Ectodermal cell (in vitro differentiated cells): ENCODE data around the gene MRFAP1L1.
A peak's percentile ranks its signal among the peaks of the same experiment; 100 is the strongest.

Experiments
- H3K27ac ChIP-seq: 2 replicates; pipeline ENCODE4 v1.7.0; 2013; ENCODE audit warnings: mild to moderate bottlenecking, low read depth, low read length; ENCODE audit not compliant: insufficient read depth, poor library complexity, severe bottlenecking
- H3K27me3 ChIP-seq: 2 replicates; pipeline ENCODE4 v1.7.0; 2013; ENCODE audit warnings: mild to moderate bottlenecking, low read length; ENCODE audit not compliant: insufficient read depth, control insufficient read depth, poor library complexity, severe bottlenecking
- H3K36me3 ChIP-seq: one replicate; pipeline ENCODE4 v1.7.0; 2013; ENCODE audit warnings: low read length; ENCODE audit not compliant: control insufficient read depth, insufficient read depth
- H3K4me1 ChIP-seq: one replicate; pipeline ENCODE4 v1.7.0; 2013; ENCODE audit warnings: low read length; ENCODE audit not compliant: control insufficient read depth, insufficient read depth
- H3K4me3 ChIP-seq: 2 replicates; pipeline ENCODE4 v1.7.0; 2013; ENCODE audit warnings: low read depth, low read length, control low read depth; ENCODE audit not compliant: insufficient read depth
- H3K9me3 ChIP-seq: 2 replicates; pipeline ENCODE4 v1.7.0; 2013; ENCODE audit warnings: mild to moderate bottlenecking, low read length, moderate library complexity; ENCODE audit not compliant: control insufficient read depth
- WGBS, 2 experiments: methylation state at CpG; one replicate each; pipeline ENCODE4 v1.1.7; 2013; ENCODE audit warnings: missing lambda C conversion rate in 2 of 2; 5-methylcytosine and 5-hydroxymethylcytosine counted together

Gene MRFAP1L1

DNA sequence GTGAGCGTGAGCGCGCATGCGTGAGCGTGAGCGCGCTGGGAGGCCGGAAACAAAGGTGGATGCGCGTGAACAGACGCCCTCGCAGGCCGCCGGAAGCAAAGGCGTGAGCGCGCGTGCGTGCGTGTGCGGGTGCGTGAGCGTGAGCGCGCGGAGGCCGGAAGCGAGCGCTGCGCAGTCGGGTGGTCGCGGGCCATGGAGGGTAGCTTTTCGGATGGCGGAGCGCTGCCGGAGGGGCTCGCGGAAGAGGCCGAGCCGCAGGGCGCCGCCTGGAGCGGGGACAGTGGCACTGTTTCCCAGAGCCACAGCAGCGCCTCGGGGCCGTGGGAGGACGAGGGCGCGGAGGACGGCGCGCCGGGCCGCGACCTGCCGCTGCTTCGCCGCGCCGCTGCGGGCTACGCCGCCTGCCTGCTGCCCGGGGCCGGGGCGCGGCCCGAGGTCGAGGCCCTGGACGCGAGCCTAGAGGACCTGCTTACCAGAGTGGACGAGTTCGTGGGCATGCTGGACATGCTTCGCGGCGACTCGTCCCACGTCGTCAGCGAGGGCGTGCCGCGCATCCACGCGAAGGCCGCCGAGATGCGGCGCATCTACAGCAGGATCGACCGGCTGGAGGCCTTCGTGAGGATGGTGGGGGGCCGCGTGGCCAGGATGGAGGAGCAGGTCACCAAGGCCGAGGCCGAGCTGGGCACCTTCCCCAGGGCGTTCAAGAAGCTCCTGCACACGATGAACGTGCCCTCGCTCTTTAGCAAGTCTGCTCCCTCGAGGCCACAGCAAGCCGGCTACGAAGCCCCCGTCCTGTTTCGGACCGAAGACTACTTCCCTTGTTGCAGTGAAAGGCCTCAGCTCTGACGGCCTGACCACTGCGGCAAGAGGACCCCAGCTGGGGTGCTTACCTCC, 6.6 kb upstream of the MRFAP1L1 start, which contains the start of gene BLOC1S4:
Gene BLOC1S4 (plus strand): TSS at position 157 of the 894 bp plus-strand sequence. CDS start 36 bp downstream, at position 193.
- Histone ChIP-seq H3K9me3 (no peaks in the 10 kb centered on the region), H3K27me3 (peaks cover 32% of the 10 kb centered on the region), H3K4me3 (peak within 1 kb of the TSS; percentile 84), H3K36me3 (no peaks in the 10 kb centered on the region), H3K27ac (peak within 1 kb of the TSS; percentile 47), H3K4me1 (no peaks in the 10 kb centered on the region)
- WGBS, 2 experiments: 1% methylated on average over 109 of the region's 109 CpGs

DNA sequence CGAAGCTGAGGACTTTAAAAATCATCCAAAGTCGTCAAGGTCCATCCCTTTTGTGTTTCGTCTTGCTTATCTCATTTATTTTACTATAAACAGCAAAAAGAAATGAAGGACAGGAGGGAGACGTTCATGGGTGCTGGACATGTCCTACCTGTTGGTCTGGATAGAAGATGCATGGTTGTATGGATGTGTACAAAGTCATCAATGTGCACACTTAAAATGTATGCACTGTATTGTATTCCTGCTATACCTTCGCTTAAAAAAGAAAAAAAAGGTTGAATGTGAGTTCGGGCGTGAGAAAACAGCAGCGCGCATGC, 6.0 kb upstream of the MRFAP1L1 start:
- Histone ChIP-seq H3K9me3 (no peaks in the 10 kb centered on the region), H3K27me3 (peaks cover 39% of the 10 kb centered on the region), H3K4me3 (peak overlapping the region; percentile 84), H3K27ac (no peak overlapping the region), H3K4me1 (no peaks in the 10 kb centered on the region), H3K36me3 (no peaks in the 10 kb centered on the region)
- WGBS, 2 experiments: 19 to 26% methylated on average over 9 of the region's 9 CpGs

DNA sequence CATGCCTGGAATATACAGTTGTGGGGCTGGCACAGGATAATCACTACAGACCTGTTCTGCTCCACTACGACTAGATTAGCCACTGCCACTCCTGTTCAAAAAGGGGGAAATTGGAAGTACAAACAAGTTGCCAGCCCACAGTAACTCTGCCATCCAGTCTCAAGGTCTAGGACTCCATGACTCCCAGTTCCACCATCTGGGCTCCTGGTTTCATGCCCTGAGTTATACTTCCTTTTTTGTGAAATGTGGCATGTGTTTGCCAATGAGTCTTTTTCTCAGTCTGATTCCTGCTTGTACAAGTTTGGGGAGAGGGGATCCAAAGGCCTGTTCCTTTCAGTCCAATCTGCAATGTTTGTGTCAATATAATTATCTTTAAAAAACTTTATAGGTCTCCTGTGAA, 5.3 kb upstream of the MRFAP1L1 start:
- 77 to 87% methylated on average over 1 of the region's 1 CpG for WGBS, 2 experiments
- H3K4me1 ChIP-seq: peaks cover 6% of the 10 kb centered on the region
- no peaks in the 10 kb centered on the region for H3K36me3 ChIP-seq
- H3K27me3 ChIP-seq: peaks cover 43% of the 10 kb centered on the region
- no peak overlapping the region for H3K27ac ChIP-seq
- no peak overlapping the region for H3K4me3 ChIP-seq
- H3K9me3 ChIP-seq: no peaks in the 10 kb centered on the region

DNA sequence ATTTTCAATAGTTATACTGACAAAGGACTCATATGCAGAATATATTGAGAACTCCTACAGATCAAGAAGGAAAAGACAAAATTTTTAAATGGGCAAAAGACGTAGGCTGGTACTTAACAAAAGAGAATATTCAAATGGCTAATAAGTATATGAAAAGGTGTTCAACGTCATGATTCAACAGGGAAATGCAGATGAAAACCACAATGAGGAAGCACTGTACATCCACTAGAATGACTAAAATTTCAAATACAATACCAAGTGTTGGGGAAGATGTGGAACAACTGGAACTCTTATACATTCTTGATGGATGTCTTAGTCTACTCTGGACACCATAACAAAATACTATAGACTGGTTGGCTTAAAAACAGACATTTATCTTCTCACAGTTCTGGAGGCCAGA, 1.3 kb upstream of the MRFAP1L1 start:
- Histone ChIP-seq H3K4me3 (no peak overlapping the region), H3K4me1 (peaks cover 14% of the 10 kb centered on the region), H3K36me3 (peaks cover 1% of the 10 kb centered on the region), H3K27me3 (peaks cover 43% of the 10 kb centered on the region), H3K27ac (no peak overlapping the region), H3K9me3 (no peaks in the 10 kb centered on the region)
- WGBS, 2 experiments: 83 to 90% methylated on average over 2 of the region's 2 CpGs

DNA sequence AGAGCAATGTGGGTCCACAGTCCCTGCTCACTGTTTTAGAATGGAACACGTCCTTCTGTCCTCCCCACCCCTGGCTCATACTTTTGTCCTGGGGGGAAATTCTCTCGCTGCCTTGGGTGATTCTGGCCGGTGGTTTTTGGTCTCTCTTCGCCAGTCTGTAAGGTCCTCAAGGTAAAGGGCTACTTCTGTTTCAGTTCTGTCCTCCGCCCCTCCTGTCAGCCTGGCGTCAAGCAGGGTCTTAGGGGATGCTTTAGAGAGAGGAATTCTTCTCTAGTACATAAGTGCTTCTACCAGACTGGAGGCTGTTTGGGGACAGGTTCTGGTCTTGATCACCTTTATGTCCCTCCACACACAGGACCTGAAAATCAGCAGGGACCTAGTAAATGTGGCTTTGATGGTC, 617 bp upstream of the MRFAP1L1 start:
- H3K4me3 ChIP-seq: peak overlapping the region; percentile 67
- peaks cover 14% of the 10 kb centered on the region for H3K4me1 ChIP-seq
- no peak overlapping the region for H3K27ac ChIP-seq
- 16 to 21% methylated on average over 6 of the region's 6 CpGs for WGBS, 2 experiments
- H3K9me3 ChIP-seq: no peaks in the 10 kb centered on the region
- H3K36me3 ChIP-seq: peaks cover 2% of the 10 kb centered on the region
- peaks cover 43% of the 10 kb centered on the region for H3K27me3 ChIP-seq

DNA sequence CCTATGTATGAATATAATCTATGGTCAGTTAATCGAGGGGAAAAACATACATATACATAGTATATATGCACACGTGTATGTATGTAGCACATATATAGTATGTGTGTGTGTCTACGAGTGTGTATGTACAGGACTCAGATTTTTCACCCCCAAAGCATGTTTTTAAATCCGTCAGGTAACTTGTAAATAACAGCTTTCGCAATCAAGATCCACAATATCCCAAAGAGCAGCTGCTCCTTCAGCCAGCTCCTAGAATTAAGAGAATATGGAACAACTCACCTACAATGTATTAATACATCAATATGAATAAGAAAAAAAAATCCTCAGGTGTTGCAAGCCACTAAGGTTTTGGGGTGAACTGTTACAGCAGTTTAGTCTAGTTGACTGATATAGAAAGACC, 3.5 kb downstream of the MRFAP1L1 start:
- H3K36me3 ChIP-seq: peaks cover 13% of the 10 kb centered on the region
- H3K4me3 ChIP-seq: no peak overlapping the region
- no peaks in the 10 kb centered on the region for H3K9me3 ChIP-seq
- H3K27ac ChIP-seq: no peak overlapping the region
- 96 to 100% methylated on average over 2 to 3 of the region's 5 CpGs for WGBS, 2 experiments
- peaks cover 10% of the 10 kb centered on the region for H3K27me3 ChIP-seq
- peaks cover 14% of the 10 kb centered on the region for H3K4me1 ChIP-seq

DNA sequence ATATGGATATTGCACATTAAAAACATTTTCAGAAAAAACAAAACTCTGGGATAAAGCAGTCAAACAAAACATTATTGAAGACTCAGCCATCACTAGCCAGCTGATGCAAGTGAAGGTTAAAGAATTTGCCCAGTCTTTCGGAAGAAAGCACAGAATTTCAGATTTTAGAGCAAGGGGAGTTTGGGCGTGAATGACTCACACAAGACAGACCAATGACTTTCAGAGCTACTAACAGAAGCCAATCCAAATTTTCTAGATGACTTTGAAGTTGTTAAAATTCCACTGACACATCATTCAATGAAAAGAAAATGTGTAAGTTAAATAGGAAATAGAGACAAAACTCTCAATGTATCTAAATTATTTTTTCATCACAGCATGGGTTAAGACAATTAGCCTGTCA, 4.0 kb downstream of the MRFAP1L1 start:
- Histone ChIP-seq H3K27me3 (peaks cover 4% of the 10 kb centered on the region), H3K36me3 (peaks cover 13% of the 10 kb centered on the region), H3K27ac (no peak overlapping the region), H3K9me3 (no peaks in the 10 kb centered on the region), H3K4me1 (peaks cover 14% of the 10 kb centered on the region), H3K4me3 (no peak overlapping the region)
- 92% methylated on average over 2 of the region's 2 CpGs for WGBS, 2 experiments

DNA sequence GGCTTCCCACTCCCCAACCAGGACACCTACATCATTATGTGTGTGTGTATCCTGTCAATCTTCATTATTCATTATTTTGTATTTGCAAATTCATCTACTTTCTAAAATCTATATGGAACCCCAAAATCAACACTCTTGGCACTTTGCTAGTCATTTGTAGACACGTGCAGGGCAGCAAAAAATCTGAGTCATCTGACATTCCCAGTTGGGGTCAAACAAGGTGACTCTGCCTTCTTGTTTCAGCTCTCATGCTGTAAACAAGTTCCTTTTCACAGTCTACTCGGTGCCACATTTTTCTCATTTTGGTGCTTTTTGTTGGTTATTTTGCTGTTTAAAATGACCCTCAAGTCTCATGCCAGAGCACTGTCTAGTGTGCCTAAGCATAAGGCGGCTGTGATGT, 5.9 kb downstream of the MRFAP1L1 start:
- WGBS, 2 experiments: 94 to 97% methylated on average over 3 of the region's 3 CpGs
- Histone ChIP-seq H3K27me3 (no peaks in the 10 kb centered on the region), H3K9me3 (no peaks in the 10 kb centered on the region), H3K36me3 (peaks cover 13% of the 10 kb centered on the region), H3K27ac (no peak overlapping the region), H3K4me1 (peaks cover 8% of the 10 kb centered on the region), H3K4me3 (no peak overlapping the region)

DNA sequence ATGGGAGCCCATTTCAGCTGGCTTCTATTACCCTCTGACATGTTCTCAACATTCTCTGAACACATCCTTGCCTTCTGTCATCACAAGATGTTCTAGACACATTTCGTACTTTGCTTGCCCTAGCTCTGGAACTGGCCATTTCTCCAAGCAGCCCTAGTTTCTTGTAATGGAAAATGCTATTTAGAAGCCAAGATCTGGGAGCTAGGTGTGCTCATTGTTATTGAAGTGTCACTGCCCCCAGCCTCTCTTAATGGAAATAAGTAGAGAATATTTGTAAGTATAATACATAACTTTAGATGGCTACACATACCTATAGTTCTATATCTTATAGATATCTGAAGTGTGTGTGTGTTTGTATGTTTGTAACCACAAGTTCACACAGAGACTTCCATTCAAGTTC, 6.9 kb downstream of the MRFAP1L1 start:
- no peak overlapping the region for H3K4me3 ChIP-seq
- peaks cover 3% of the 10 kb centered on the region for H3K4me1 ChIP-seq
- peaks cover 13% of the 10 kb centered on the region for H3K36me3 ChIP-seq
- no peaks in the 10 kb centered on the region for H3K27me3 ChIP-seq
- H3K27ac ChIP-seq: no peak overlapping the region
- no peaks in the 10 kb centered on the region for H3K9me3 ChIP-seq
- WGBS, 2 experiments: 0% methylated on average over 1 of the region's 1 CpG

DNA sequence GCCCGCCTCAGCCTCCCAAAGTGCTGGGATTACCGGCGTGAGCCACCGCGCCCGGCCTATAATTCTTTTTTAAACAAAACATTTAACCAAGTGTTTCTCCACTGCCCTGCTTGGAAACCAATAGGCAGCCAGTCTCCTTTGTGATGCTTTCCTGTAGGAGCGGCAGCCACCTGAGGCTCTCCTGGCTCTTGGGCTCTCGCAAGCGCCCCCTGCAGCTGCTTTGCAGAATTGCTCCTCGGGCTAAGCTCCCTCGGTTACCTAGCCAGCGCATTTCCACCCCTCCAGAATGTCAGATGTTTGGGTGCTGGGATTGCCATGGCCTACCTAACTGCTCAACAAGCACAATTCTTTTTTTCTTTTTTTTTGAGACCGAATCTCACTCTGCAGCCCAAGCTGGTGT, 8.3 kb downstream of the MRFAP1L1 start:
- Histone ChIP-seq H3K36me3 (peaks cover 13% of the 10 kb centered on the region), H3K4me3 (no peak overlapping the region), H3K27me3 (no peaks in the 10 kb centered on the region), H3K9me3 (no peaks in the 10 kb centered on the region), H3K27ac (no peak overlapping the region), H3K4me1 (no peaks in the 10 kb centered on the region)
- WGBS, 2 experiments: 70 to 73% methylated on average over 13 of the region's 13 CpGs
